Naive thymus-derived CD4-positive, alpha-beta T cell (primary cell): ENCODE measurements around the gene C5orf47. TPM values are rescaled to one million over a fixed set of nuclear protein-coding genes. Genes with fewer than 3 reads are reported as not detected.

ENCODE experiments used
- ATAC-seq: fragments of 150-1000 bp; cut with Tn5 transposase; 2 replicates; pipeline ENCODE4 v1.10.0; 2021; ENCODE audit warnings: mild to moderate bottlenecking, moderate library complexity
- CTCF ChIA-PET: fragments of 350-600 bp; sonication (Branson Sonifier 250); formaldehyde crosslinking; loops from one replicate; lab custom pipeline; 2021; ENCODE audit warnings: antibody characterized with exemption; lab: Charles Lee
- POLR2A ChIA-PET: fragments of 350-600 bp; sonication (Branson Sonifier 250); formaldehyde crosslinking; loops from one replicate; lab custom pipeline; 2021; ENCODE audit warnings: antibody characterized with exemption, inconsistent platforms; lab: Charles Lee
- DNase-seq, 9 donors: peaks; one replicate each; pipeline versions ENCODE4 v3.0.0 to v3.0.0-alpha.2; 2020 to 2022; ENCODE audit warnings: mixed read lengths in 1 of 9
- H3K27ac ChIP-seq: one replicate; pipeline ENCODE4 v1.7.0; 2013; ENCODE audit warnings: mild to moderate bottlenecking, low read depth, low read length, moderate library complexity
- H3K27me3 ChIP-seq, 2 donors: one replicate each; pipeline ENCODE4 v1.7.0; 2013; ENCODE audit warnings: low read length in 2 of 2, mild to moderate bottlenecking in 2 of 2, moderate library complexity in 2 of 2; ENCODE audit not compliant: control insufficient read depth in 2 of 2, insufficient read depth in 2 of 2
- H3K36me3 ChIP-seq, 3 experiments: 1 replicate in 2 of 3; 2 replicates in 1 of 3; pipeline ENCODE4 v1.7.0; 2013; ENCODE audit warnings: low read length in 3 of 3, mild to moderate bottlenecking in 3 of 3, moderate library complexity in 1 of 3; ENCODE audit not compliant: insufficient read depth in 3 of 3, control insufficient read depth in 2 of 3
- H3K4me1 ChIP-seq, 2 donors: one replicate each; pipeline ENCODE4 v1.7.0; 2013; ENCODE audit warnings: low read length in 2 of 2, mild to moderate bottlenecking in 2 of 2, moderate library complexity in 1 of 2; ENCODE audit not compliant: control insufficient read depth in 2 of 2, insufficient read depth in 2 of 2
- H3K4me3 ChIP-seq: 2 replicates; pipeline ENCODE4 v1.7.0; 2013; ENCODE audit warnings: mild to moderate bottlenecking, low read length
- H3K9me3 ChIP-seq, 3 experiments: 1 replicate in 2 of 3; 2 replicates in 1 of 3; pipeline ENCODE4 v1.7.0; 2013; ENCODE audit warnings: low read length in 3 of 3; ENCODE audit not compliant: control insufficient read depth in 2 of 3
- H3K27ac Mint-ChIP-seq, 9 donors: one replicate each; pipeline ENCODE4 v1.8.0; 2020 to 2022; ENCODE audit warnings: mixed read lengths in 9 of 9, mild to moderate bottlenecking in 8 of 9, moderate library complexity in 5 of 9, inconsistent platforms in 2 of 9
- H3K27me3 Mint-ChIP-seq, 5 donors: one replicate each; pipeline ENCODE4 v1.8.0; 2021 to 2022; ENCODE audit warnings: mixed read lengths in 5 of 5, mild to moderate bottlenecking in 1 of 5
- H3K36me3 Mint-ChIP-seq, 5 donors: one replicate each; pipeline ENCODE4 v1.8.0; 2020 to 2022; ENCODE audit warnings: mixed read lengths in 5 of 5, mild to moderate bottlenecking in 3 of 5, inconsistent platforms in 1 of 5
- H3K4me1 Mint-ChIP-seq, 7 donors: one replicate each; pipeline ENCODE4 v1.8.0; 2020 to 2022; ENCODE audit warnings: mixed read lengths in 7 of 7, mild to moderate bottlenecking in 3 of 7, inconsistent platforms in 1 of 7
- H3K4me3 Mint-ChIP-seq, 10 donors: one replicate each; pipeline ENCODE4 v1.8.0; 2020 to 2022; ENCODE audit warnings: mild to moderate bottlenecking in 10 of 10, mixed read lengths in 10 of 10, moderate library complexity in 6 of 10, inconsistent platforms in 2 of 10
- H3K9me3 Mint-ChIP-seq, 11 donors: one replicate each; pipeline ENCODE4 v1.8.0; 2020 to 2022; ENCODE audit warnings: mixed read lengths in 11 of 11, mild to moderate bottlenecking in 4 of 11, inconsistent platforms in 1 of 11, moderate library complexity in 1 of 11
- intact Hi-C, 2 donors: fragments of 100-400 bp; cut with micrococcal nuclease; formaldehyde crosslinking; loops; one replicate each; pipeline ENCODE4 v1.15.1; 2023
- polyA plus RNA-seq, 2 donors: library from polyadenylated mRNA; unstranded; fragments of 300-500 nt; fragmentation: Illumina TruSeq; gene quantifications; one replicate each; pipeline ENCODE4 v1.2.3, GENCODE V29; 2021
- total RNA-seq, 6 experiments: library from RNA in 5 of 6; stranded (reverse) in 5 of 6; gene quantifications; 1 replicate in 5 of 6; 2 replicates in 1 of 6; pipeline ENCODE4 v1.2.3 and lab custom pipeline; 2021 to 2026

The C5orf47 gene
- total and polyA plus RNA-seq, 7 experiments from 2014 or later, result not detected

DNA sequence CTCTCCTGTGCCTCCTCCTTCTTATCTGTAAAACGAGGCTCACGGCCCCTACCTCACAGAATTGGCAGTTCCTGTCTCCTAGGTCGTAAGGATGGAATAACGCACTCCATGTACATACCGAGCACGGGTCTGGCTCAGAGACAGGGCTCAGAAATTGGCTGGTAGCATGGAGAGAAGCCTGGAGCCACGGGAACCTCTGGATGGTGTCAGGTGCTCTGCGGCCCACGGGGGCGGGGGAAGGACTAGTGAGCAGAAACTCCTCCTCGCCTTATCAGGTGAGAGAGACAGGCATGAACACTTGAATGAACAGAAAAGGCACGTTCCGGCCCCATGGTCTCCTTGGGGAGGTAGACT is 15.4 kb upstream of the C5orf47 start:
- no peaks in the 10 kb centered on the region for H3K36me3 Mint-ChIP-seq
- peaks cover 4 to 6% of the 10 kb centered on the region in 2 donors for H3K4me1 ChIP-seq
- ChIA-PET POLR2A (interaction anchor here (4.1 kb wide), 1 partner anchor 357 kb away, joined by 23 read pairs; the partner anchor contains the start of gene BOD1), CTCF (interaction anchor here (0.6 to 3.1 kb wide), 15 partner anchors 30 to 679 kb away, joined by 3 to 68 read pairs (median 4); partner anchors contain the start of genes BOD1 and CPEB4)
- intact Hi-C loops, result loop anchor here (1.0 to 5.0 kb wide), 5 partner anchors 55 to 381 kb away; partner anchors contain the start of gene CPEB4 (in 1 of the 2)
- DNase-seq, result peak in 1 of 9 donors; percentile 8
- no peaks in the 10 kb centered on the region for H3K9me3 Mint-ChIP-seq
- no peak overlapping the region for H3K27ac ChIP-seq
- no peaks in the 10 kb centered on the region for H3K27me3 ChIP-seq
- peak overlapping the region; percentile 38 for H3K4me3 ChIP-seq
- H3K4me1 Mint-ChIP-seq, result peaks cover 0 to 13% (median 10%) of the 10 kb centered on the region in 7 donors
- H3K27ac Mint-ChIP-seq, result peak overlapping the region in 3 of 9 donors; percentile 33 to 53 (median 37)
- no peaks in the 10 kb centered on the region for H3K36me3 ChIP-seq
- H3K4me3 Mint-ChIP-seq, result peak overlapping the region; percentile 70 to 89 (median 84)
- H3K9me3 ChIP-seq, result no peaks in the 10 kb centered on the region
- ATAC-seq, result peak; percentile 34
- H3K27me3 Mint-ChIP-seq, result peaks cover 6 to 35% (median 9%) of the 10 kb centered on the region in 5 donors

DNA sequence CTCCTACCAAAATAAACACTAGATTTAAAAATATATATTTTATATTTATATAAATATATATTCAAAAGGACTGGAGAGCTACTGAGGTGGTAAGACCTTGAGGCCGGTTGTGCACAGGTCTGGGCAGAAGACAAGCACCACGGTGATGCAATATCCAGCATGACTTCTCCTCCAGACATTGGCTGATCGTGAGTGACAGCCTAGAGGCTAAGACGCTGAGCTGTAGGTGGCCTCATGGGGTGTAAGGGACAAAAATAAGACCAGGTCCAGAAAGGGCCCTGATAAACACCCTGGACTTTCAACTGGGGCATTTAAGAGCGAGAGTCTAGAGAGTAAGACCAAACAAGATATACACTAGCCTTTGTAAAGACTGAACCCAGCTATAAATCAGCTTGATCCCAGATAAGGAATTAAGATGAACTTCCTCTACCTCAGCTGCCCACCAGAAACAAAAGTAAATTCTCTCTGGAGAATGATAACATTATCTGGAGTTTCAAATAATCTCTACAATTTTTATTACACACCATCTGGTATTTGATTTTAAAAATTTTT is 14.2 kb upstream of the C5orf47 start:
- H3K9me3 ChIP-seq, result no peaks in the 10 kb centered on the region
- no peak overlapping the region for H3K4me3 ChIP-seq
- H3K4me1 ChIP-seq, result peaks cover 4 to 6% of the 10 kb centered on the region in 2 donors
- ATAC-seq (no peak), DNase-seq (no peak)
- no peak overlapping the region for H3K4me3 Mint-ChIP-seq
- intact Hi-C loops, result loop anchor here in 1 of 2 donors (5.0 kb wide), 1 partner anchor 338 kb away; no protein-coding TSS in a partner anchor
- peaks cover 6 to 44% (median 12%) of the 10 kb centered on the region in 5 donors for H3K27me3 Mint-ChIP-seq
- no peak overlapping the region for H3K27ac Mint-ChIP-seq
- H3K36me3 Mint-ChIP-seq, result no peaks in the 10 kb centered on the region
- no peaks in the 10 kb centered on the region for H3K9me3 Mint-ChIP-seq
- no peaks in the 10 kb centered on the region for H3K36me3 ChIP-seq
- peaks cover 0 to 13% (median 10%) of the 10 kb centered on the region in 7 donors for H3K4me1 Mint-ChIP-seq
- H3K27ac ChIP-seq, result no peak overlapping the region
- ChIA-PET CTCF (interaction anchor here (0.7 to 3.1 kb wide), 3 partner anchors 43 to 373 kb away, joined by 3 to 68 read pairs (median 3); partner anchors contain the start of gene BOD1), POLR2A (interaction anchor here (0.5 to 4.1 kb wide), 2 partner anchors 35 to 358 kb away, joined by 3 to 23 read pairs; partner anchors contain the start of gene BOD1)
- H3K27me3 ChIP-seq, result peaks cover 0 to 4% of the 10 kb centered on the region in 2 donors

DNA sequence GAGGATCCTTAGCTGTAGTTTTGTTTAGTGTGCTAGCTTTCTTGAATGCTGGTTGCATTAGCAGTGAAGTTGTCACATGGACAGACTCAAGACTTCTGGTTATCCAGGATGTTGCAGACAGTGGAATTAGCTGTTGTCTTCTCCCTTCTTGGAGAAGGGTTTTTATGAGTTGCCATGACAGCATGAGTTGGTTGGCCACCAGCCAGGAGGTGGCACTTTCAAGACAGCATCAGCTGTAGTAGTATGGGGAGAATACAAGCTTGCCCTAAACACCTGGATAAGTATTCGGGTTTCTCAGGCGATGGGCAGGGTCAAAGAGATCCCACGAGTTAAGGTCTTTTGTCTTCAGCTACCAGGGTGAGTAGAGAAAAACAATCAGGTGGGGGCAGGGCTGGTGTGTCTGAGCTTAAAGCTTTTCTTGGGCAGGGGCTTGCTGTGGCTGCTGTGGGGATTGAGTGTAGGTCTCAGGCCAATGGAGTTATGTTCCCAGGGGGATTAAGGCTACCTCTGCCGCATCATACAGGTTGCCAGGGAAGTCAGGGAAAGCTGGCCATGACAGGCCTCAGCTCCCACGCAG is 7.7 kb upstream of the C5orf47 start:
- no peaks in the 10 kb centered on the region for H3K4me1 Mint-ChIP-seq
- no peak overlapping the region for H3K4me3 Mint-ChIP-seq
- intact Hi-C loops, result no loop called here
- H3K4me1 ChIP-seq, result no peaks in the 10 kb centered on the region
- peaks cover 0 to 4% (median 0%) of the 10 kb centered on the region in 5 donors for H3K36me3 Mint-ChIP-seq
- H3K36me3 ChIP-seq, result no peaks in the 10 kb centered on the region
- ChIA-PET CTCF (interaction anchor here (0.9 kb wide), 1 partner anchor 366 kb away, joined by 4 read pairs; no protein-coding TSS in a partner anchor), POLR2A (no interaction called here)
- H3K9me3 Mint-ChIP-seq, result peaks cover 0 to 7% (median 0%) of the 10 kb centered on the region in 11 donors
- no peak overlapping the region for H3K4me3 ChIP-seq
- peaks cover 0 to 4% of the 10 kb centered on the region in 2 donors for H3K27me3 ChIP-seq
- no peak overlapping the region for H3K27ac Mint-ChIP-seq
- no peak for DNase-seq
- no peak overlapping the region for H3K27ac ChIP-seq
- peaks cover 31 to 48% (median 39%) of the 10 kb centered on the region in 5 donors for H3K27me3 Mint-ChIP-seq
- ATAC-seq, result no peak
- H3K9me3 ChIP-seq, result no peaks in the 10 kb centered on the region

DNA sequence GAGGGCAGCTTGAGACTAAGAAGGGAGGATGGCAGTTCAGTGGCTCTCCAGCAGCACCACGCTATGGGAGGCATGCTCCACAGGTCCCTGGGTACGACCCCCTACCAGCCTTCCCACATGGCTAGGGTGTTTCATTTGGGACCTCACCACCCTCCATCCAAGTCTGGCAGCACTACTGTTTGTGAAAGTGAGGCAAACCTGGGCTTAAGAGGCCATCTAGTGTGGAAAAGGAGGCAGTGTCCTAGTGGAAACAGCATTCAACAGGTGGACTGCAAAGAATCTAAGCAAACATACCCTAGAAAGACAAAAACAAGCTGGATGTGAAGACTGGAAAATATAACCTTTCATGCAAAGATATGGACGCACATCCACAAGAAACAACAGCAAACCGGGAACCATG is 4.8 kb upstream of the C5orf47 start:
- no peak for DNase-seq
- ChIA-PET POLR2A (no interaction called here), CTCF (interaction anchor here (1.2 kb wide), 1 partner anchor 11 kb away, joined by 3 read pairs; no protein-coding TSS in a partner anchor)
- H3K4me1 Mint-ChIP-seq, result no peaks in the 10 kb centered on the region
- H3K27ac Mint-ChIP-seq, result no peak overlapping the region
- H3K36me3 Mint-ChIP-seq, result peaks cover 0 to 4% (median 0%) of the 10 kb centered on the region in 5 donors
- peaks cover 0 to 4% of the 10 kb centered on the region in 2 donors for H3K27me3 ChIP-seq
- peaks cover 15 to 40% (median 35%) of the 10 kb centered on the region in 5 donors for H3K27me3 Mint-ChIP-seq
- no peaks in the 10 kb centered on the region for H3K4me1 ChIP-seq
- no peak overlapping the region for H3K4me3 Mint-ChIP-seq
- H3K9me3 ChIP-seq, result no peaks in the 10 kb centered on the region
- no peak for ATAC-seq
- H3K4me3 ChIP-seq, result no peak overlapping the region
- H3K36me3 ChIP-seq, result no peaks in the 10 kb centered on the region
- H3K9me3 Mint-ChIP-seq, result peaks cover 0 to 7% (median 0%) of the 10 kb centered on the region in 11 donors
- no peak overlapping the region for H3K27ac ChIP-seq
- intact Hi-C loops, result no loop called here

DNA sequence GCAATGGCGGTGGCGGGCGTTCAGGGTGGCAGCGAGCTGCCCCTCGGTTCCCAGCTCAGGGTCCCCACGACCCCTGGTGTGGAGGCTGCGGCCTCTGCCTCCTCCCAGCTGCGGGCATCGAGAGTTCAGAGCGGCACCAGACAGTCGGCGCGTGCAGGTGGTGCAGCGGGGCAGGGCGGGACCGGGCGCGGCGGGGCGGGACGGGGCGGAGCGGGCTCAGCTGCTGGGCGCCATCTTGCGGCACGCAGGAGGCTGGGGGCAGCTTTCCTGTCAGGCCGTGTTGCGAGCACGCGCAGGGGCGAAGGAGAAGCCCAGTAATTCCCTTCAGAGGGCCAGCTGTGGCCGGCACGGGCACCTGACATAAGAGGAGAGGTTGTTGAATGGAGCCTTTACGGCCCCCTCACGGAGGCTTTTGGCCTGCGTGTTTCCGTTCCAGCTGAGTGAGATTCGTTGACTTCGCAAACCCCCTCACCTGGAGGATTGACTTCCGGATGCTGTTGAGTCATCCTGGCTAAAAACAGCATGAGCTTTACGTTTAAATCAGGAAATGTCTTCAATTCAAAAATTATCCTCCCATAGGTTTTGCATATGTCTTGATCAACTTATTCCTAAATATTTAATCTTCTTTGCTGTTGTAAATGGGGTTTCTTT is 587 bp downstream of the C5orf47 start:
- intact Hi-C loops, result no loop called here
- no peaks in the 10 kb centered on the region for H3K36me3 ChIP-seq
- POLR2A ChIA-PET, result no interaction called here
- ATAC-seq, result no peak
- H3K27ac ChIP-seq, result no peak overlapping the region
- H3K27ac Mint-ChIP-seq, result no peak overlapping the region
- no peak overlapping the region for H3K4me3 Mint-ChIP-seq
- no peaks in the 10 kb centered on the region for H3K4me1 Mint-ChIP-seq
- CTCF ChIA-PET, result no interaction called here
- no peaks in the 10 kb centered on the region for H3K4me1 ChIP-seq
- no peaks in the 10 kb centered on the region for H3K27me3 ChIP-seq
- H3K9me3 ChIP-seq, result no peaks in the 10 kb centered on the region
- H3K27me3 Mint-ChIP-seq, result peaks cover 0 to 26% (median 13%) of the 10 kb centered on the region in 5 donors
- H3K9me3 Mint-ChIP-seq, result no peaks in the 10 kb centered on the region
- no peak overlapping the region for H3K4me3 ChIP-seq
- DNase-seq, result no peak
- no peaks in the 10 kb centered on the region for H3K36me3 Mint-ChIP-seq

DNA sequence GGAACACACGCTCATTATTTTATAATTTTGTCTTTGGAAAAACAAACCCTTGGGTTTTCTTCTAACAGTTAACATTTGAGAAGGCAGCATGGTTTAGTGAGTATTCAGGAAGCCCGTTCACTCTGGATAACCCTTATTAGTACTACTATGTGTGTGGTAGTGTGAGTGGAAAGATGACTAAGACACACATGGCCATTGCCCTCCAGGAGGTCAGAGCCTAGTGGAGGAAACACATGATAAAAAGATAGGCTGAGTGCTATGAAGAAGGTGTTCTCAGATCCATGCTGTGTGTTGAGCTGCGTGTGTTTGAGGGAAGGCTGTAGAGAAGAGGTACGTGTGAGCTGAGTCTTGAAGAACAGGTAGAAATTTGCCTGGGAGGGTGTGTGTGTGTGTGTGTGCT is 8.4 kb downstream of the C5orf47 start:
- Mint-ChIP-seq H3K27ac (no peak overlapping the region), H3K36me3 (no peaks in the 10 kb centered on the region), H3K4me3 (no peak overlapping the region), H3K4me1 (no peaks in the 10 kb centered on the region), H3K9me3 (no peaks in the 10 kb centered on the region), H3K27me3 (peaks cover 12 to 30% (median 28%) of the 10 kb centered on the region in 5 donors)
- Histone ChIP-seq H3K9me3 (no peaks in the 10 kb centered on the region), H3K27ac (no peak overlapping the region), H3K4me3 (no peak overlapping the region), H3K27me3 (no peaks in the 10 kb centered on the region), H3K4me1 (no peaks in the 10 kb centered on the region), H3K36me3 (no peaks in the 10 kb centered on the region)
- ChIA-PET POLR2A (no interaction called here), CTCF (no interaction called here)
- intact Hi-C loops, result no loop called here
- ATAC-seq (no peak), DNase-seq (no peak)
